H1 (cell line): ENCODE measurements around the gene APOL4. TPM values are rescaled to one million over a fixed set of nuclear protein-coding genes. Genes with fewer than 3 reads are reported as not detected.

ENCODE experiments used
- BACH1 ChIP-seq: IDR thresholded peaks from 2 replicates; pipeline ENCODE4 v1.6.1; 2012; ENCODE audit warnings: low read length, improper control_type of control experiment
- PHF8 ChIP-seq: fragments of 200-600 bp; sonication (generic); conservative IDR thresholded peaks from 2 replicates; pipeline ENCODE4 v1.7.1; 2012; ENCODE audit warnings: low read depth, mild to moderate bottlenecking, inconsistent platforms, low read length, moderate library complexity
- POU5F1 ChIP-seq: IDR thresholded peaks from 2 replicates; pipeline ENCODE4 v1.6.1; 2011; ENCODE audit warnings: low read depth, mild to moderate bottlenecking, low read length, moderate library complexity
- RAD21 ChIP-seq, 2 experiments: IDR thresholded peaks in 1 of 2; conservative IDR thresholded peaks in 1 of 2; 2 replicates each; pipeline ENCODE4 v1.6.1; 2011; ENCODE audit warnings: low read depth in 2 of 2, low read length in 2 of 2, improper control_type of control experiment in 1 of 2, inconsistent platforms in 1 of 2, mild to moderate bottlenecking in 1 of 2, moderate library complexity in 1 of 2
- RFX5 ChIP-seq: IDR thresholded peaks from 2 replicates; pipeline ENCODE4 v1.6.1; 2011; ENCODE audit warnings: low read depth, low read length, improper control_type of control experiment, borderline replicate concordance
- SIRT6 ChIP-seq: IDR thresholded peaks from one replicate; pipeline ENCODE4 v1.7.1; 2012; ENCODE audit warnings: low read length, inconsistent platforms
- TAF7 ChIP-seq: optimal IDR thresholded peaks from 2 replicates; pipeline ENCODE3; 2011; ENCODE audit warnings: low read depth, mild to moderate bottlenecking, inconsistent platforms, low read length, moderate library complexity, borderline replicate concordance
- YY1 ChIP-seq: IDR thresholded peaks from 2 replicates; pipeline ENCODE4 v1.6.1; 2011; ENCODE audit warnings: low read depth, mild to moderate bottlenecking, low read length
- ZNF274 ChIP-seq: IDR thresholded peaks from 2 replicates; pipeline ENCODE4 v1.7.0; 2012; ENCODE audit warnings: low read length, borderline replicate concordance; ENCODE audit errors: extremely low read depth
- polyA plus RNA-seq, 7 experiments: library from polyadenylated mRNA; depleted of rRNA in 3 of 7; stranded (reverse) in 5 of 7; unstranded in 2 of 7; fragments of >200 nt in 5 of 7; fragments of 200-250 nt in 2 of 7; gene quantifications; 1 replicate in 5 of 7; 2 replicates in 1 of 7; 4 replicates in 1 of 7; pipeline versions ENCODE4 v1.2.1 to v1.2.3, GENCODE V29; 2011 to 2013; ENCODE audit warnings: missing spikeins in 2 of 7, mixed read lengths in 2 of 7
- total RNA-seq: library from RNA; stranded (reverse); fragmentation: NEBNext Ultra II Directional; extraction: Animal tissue kit (Norgen Biotek cat#: 25700); gene quantifications from 2 replicates; pipeline ENCODE4 v1.2.1, GENCODE V29; 2021

Gene APOL4
- total and polyA plus RNA-seq, 2 of the 8 experiments (the other 6 are each of a cell fraction or from before 2014, with no cell fraction given): 0.02 TPM; not detected in 1

- TF ChIP-seq TAF7: no peak
- no peak for TF ChIP-seq PHF8
- no peak for TF ChIP-seq POU5F1
- TF ChIP-seq RFX5: no peak
- peak; percentile 76 to 79 for TF ChIP-seq RAD21 (IDR thresholded peaks at IDR 0.05 in 1 of 2, conservative IDR thresholded peaks at IDR 0.05 in 1 of 2; ENCODE audit: low read depth in 2 of 2, low read length in 2 of 2)
- no peak for TF ChIP-seq SIRT6
- 0 out of 2 replicates have a peak, but pooled peaks have one; percentile 16 for TF ChIP-seq YY1
- no peak for TF ChIP-seq ZNF274
- peak; percentile 79 for TF ChIP-seq BACH1
These were observed 56.6 kb downstream of the APOL4 start (continued) for GRCh38 chr22:36144886-36145541.
